Activated T-cell treated with anti-CD3 and anti-CD28 coated beads, Interleukin-2, amount 50 U/mL, for 1 hour (primary cell): Measurements from ENCODE around the gene MTFP1.
A peak's percentile ranks its signal among the peaks of the same experiment; 100 is the strongest.
"Not testable (repeated sequence)": the region's sequence is repeated elsewhere in the genome, so short reads cannot be mapped to it uniquely, and the experiment has no call there.

Experiments used
- DNase-seq: peaks from one replicate; pipeline ENCODE4 v3.0.0-alpha.2; 2020

The MTFP1 gene

GRCh38 chr22:30425616-30426387, at the start of gene MTFP1:
TSS of gene MTFP1 (plus strand) at chr22:30425768. CDS start at chr22:30425880, 112 bp downstream.
- peak; percentile 64 for DNase-seq

GRCh38 chr22:30380011-30380410, 45.6 kb upstream of the MTFP1 start:
- no peak for DNase-seq

GRCh38 chr22:30381264-30381663, 44.3 kb upstream of the MTFP1 start:
- no peak for DNase-seq

GRCh38 chr22:30382340-30382739, 43.2 kb upstream of the MTFP1 start:
- DNase-seq: no peak

- no peak for DNase-seq
Measured at GRCh38 chr22:30383061-30383460, 42.5 kb upstream of the MTFP1 start.

GRCh38 chr22:30385942-30386341, 39.6 kb upstream of the MTFP1 start:
- no peak for DNase-seq

- DNase-seq: no peak
Measured at GRCh38 chr22:30386608-30386959, 39.0 kb upstream of the MTFP1 start.

- peak; percentile 85 for DNase-seq
Measured at GRCh38 chr22:30386960-30387827, 38.4 kb upstream of the MTFP1 start, which contains the start of gene RNF215. TSS of gene RNF215 (minus strand) at chr22:30387411. CDS start at chr22:30387313, 98 bp downstream.

- DNase-seq: peak; percentile 84
Measured at GRCh38 chr22:30390974-30391691, 34.4 kb upstream of the MTFP1 start.

- no peak for DNase-seq
Measured at GRCh38 chr22:30392661-30393321, 32.8 kb upstream of the MTFP1 start.

GRCh38 chr22:30393322-30393680, 32.3 kb upstream of the MTFP1 start:
- no peak for DNase-seq

GRCh38 chr22:30393885-30394284, 31.7 kb upstream of the MTFP1 start:
- DNase-seq: no peak

GRCh38 chr22:30396871-30397655, 28.5 kb upstream of the MTFP1 start, which contains the start of gene SEC14L2:
TSS of gene SEC14L2 (plus strand) at chr22:30397018. CDS start at chr22:30397117, 99 bp downstream.
- peak; percentile 76 for DNase-seq

- no peak for DNase-seq
Measured at GRCh38 chr22:30397656-30398635, 27.6 kb upstream of the MTFP1 start.

GRCh38 chr22:30398685-30399680, 26.6 kb upstream of the MTFP1 start:
- DNase-seq: no peak

- no peak for DNase-seq
Measured at GRCh38 chr22:30399718-30400117, 25.9 kb upstream of the MTFP1 start.

GRCh38 chr22:30400159-30400558, 25.4 kb upstream of the MTFP1 start:
- DNase-seq: no peak

GRCh38 chr22:30401024-30401423, 24.5 kb upstream of the MTFP1 start:
- not testable (repeated sequence) for DNase-seq
